NCI-H1694 (cell line): ENCODE measurements around the gene CTPS2.
"Not testable (repeated sequence)": the region's sequence is repeated elsewhere in the genome, so short reads cannot be mapped to it uniquely, and the experiment has no call there.

ENCODE experiments used
- DNase-seq: peaks from one replicate; lab custom pipeline; 2025; lab: John Stamatoyannopoulos, UW

The CTPS2 gene

DNA sequence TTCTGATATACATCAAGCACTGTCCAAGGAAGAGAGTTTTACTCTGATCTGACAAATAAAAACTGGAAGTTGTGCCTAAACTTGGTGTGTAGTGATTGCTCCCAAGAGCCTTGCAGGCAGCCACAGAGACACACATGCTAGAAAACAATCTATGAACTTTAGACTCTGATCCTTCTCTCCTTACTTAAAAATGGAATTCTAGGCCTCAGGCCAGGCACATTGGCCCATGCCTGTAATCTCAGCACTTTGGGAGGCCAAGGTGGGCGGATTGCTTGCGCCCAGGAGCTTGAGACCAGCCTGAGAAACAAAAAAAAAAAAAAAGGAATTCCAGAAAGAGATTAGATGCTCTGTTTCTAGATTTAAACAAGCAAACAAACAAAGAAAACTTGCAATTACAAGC, 108.1 kb downstream of the CTPS2 start:
- no peak for DNase-seq

DNA sequence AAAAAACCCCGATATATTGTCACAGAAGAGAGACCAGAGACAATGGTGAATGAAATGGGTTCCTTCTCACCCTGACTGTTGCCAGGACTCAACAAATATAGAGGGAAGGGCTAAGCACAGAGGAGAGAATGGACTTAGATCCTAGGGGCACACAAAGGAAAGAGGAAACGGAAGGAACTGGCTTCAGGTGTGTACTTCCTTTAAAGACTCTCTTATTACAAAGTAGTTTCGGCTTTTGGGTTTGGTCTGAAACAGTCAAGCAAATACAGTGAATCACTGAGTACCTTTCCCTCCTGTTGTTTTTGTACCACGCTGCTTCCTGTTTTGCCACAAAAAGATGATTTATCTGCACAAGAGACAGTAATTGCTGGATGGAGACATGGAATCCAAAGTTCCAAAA, 108.6 kb downstream of the CTPS2 start:
- DNase-seq, result no peak

DNA sequence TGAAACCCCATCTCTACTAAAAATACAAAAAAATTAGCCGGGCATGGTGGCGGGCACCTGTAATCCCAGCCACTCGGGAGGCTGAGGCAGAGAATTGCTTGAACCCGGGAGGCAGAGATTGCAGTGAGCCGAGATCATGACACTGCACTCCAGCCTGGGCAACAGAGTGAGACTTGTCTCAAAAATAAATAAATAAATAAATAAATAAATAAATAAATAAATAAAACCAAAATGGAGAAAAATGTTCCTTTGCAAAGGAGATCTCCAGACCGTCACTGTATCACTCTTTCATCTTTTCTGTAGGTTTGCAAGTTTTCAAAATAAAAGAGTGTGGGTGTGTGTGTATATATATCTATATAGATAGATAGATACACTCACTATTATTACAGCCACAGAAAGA, 109.2 kb downstream of the CTPS2 start:
- DNase-seq, result not testable (repeated sequence)

DNA sequence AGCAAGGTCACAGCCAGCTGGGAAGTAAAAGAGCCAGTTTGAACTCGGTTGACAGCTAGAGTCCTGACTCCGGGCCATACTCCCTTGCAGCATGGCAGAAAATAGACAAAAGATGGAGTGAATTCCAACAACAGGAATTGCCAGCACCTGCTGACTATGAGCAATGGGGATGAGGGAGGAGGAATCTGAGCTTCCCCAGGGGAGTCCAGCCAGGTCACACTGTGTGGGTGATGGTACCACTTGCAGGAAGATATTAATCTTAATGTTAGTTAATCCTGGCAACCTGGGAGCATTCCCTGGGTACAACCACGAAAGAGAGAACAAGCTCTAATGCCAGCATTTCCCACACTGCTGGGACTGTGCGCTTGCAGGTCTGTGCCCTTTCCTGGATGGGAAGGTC, 110.6 kb downstream of the CTPS2 start:
- DNase-seq, result no peak

DNA sequence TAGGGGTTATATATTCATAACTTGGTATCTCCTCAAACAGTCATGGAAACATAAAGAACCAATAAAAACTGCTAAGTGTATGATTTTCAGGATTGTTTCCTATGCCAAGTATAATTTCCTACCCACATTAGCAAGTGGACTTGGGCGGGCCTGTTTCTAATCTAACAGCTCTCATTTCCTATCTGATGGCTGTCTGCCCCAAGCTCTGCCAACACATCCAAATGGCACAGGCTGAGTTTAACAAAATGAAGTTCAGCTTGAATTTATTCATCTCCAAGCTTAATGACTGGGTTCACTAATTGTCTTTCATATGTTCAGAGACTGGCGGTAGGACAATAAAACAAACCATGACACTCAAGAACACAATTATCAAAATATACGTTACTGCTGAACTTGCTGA, 118.0 kb downstream of the CTPS2 start:
- no peak for DNase-seq

DNA sequence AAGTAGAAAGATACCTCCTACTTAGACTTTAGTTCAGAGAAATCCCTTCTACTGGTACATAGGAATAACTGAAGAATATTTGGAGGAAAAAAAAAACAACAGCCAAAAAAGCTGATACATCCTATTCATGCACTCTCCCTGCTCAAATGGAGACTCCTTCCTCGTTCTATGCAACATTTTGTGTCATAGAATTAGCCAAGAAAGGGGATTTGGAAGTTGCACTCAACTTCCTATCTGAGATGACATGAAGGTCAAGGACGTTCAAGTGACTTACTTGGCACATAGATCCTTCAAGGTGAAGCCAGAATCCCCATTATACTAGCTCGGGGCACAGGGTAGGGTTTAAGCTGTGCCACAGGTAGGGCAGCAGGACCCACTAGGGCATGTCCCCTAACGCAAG, 118.7 kb downstream of the CTPS2 start:
- DNase-seq, result no peak

DNA sequence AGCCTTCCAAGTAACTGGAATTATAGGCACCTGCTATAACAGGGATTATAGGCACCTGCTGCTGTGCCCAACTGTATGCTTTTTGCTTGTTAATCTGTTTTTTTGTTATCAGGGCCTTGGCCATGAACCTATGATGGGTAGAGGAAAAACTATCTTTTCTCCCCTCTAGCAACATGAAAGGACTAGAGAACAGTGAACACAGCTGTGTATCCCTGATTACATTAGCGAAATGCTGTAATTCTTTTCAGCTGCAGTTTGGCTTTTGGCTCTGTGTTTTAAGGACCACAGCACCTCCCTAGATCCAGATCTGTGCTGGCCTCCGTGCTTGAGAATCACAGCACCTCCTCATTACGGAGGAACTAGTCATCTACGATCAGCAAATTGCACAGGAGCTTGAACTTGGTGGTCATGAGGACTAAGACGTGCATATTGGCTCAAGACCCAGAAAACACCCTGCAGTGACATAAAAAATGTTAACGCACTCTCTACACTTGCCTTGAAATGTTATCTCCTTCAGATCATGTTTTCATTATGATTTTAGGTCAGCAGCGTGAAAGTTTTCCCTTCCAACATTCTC, 120.2 kb downstream of the CTPS2 start:
- DNase-seq, result no peak

DNA sequence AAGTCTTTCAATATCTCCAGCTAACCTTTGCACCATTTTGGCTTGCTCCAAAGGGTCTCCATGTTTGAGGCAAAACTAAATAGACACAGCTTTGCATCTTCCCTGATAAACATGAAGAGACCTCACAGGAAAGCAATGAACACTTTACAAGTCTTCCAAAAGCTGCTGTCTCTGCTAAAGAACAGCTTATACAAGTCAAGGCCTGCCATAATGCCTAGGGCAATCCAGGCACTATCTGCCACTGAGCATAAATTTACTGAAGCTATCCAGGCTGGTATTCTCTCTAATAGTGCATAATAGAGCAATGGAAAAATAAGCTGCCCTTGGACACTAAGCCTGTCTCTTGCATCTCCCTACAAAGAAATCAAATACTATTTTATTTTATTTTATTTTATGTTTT, 122.6 kb downstream of the CTPS2 start:
- no peak for DNase-seq

DNA sequence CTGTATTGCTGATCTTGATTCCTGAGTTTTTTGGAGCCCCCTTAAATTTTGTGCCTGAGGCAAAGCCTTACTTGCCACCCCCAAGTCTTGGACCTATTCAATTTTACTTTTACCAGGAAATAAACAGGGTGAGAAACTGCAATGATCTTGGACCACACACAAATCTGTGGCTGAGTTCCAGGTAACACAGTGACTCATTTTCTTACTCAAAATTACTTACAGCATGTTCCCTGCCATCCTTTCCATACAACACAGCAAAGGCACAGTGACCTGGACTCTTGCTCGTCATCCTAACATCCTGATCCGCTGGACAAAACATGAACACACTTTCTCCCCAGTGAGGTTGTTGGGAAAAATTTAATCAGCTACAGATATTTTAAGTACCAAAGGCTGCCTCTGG, 123.3 kb downstream of the CTPS2 start:
- no peak for DNase-seq

DNA sequence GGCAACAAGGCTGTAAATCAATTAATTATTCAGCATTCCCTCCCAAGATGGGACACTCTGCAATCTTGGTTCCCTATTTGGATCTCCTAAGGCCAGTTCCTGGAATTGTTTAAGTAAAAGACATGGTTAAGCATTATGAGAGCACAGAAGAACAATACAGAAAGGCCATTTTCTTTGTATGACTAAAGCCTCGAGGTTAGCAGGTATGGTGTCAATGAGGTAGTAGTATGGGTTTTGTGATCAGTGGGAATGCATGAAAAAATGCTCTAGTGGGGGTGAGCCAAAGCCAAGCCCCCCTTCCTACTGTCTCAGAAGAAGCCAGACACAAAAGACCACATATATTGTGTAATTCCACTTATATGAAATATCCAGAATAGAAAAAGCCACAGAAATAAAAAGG, 124.2 kb downstream of the CTPS2 start:
- DNase-seq, result no peak

DNA sequence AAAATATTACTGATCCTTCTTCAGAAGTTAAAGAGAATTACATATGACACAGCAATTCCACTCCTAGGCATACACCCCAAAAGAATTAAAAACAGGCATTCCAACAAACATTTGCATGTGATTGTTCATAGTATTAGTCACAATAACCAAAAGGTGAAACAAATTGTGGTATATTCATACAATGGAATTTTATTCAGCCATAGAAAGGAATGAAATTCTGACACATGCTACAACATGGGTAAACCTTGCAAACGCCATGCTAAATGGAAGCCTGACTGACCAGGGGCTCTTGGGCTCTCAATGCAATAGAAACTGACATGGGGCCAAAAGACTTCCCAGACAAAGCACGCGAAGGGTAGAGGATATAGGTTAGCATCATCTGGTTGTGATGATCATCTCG, 124.6 kb downstream of the CTPS2 start:
- DNase-seq, result no peak

DNA sequence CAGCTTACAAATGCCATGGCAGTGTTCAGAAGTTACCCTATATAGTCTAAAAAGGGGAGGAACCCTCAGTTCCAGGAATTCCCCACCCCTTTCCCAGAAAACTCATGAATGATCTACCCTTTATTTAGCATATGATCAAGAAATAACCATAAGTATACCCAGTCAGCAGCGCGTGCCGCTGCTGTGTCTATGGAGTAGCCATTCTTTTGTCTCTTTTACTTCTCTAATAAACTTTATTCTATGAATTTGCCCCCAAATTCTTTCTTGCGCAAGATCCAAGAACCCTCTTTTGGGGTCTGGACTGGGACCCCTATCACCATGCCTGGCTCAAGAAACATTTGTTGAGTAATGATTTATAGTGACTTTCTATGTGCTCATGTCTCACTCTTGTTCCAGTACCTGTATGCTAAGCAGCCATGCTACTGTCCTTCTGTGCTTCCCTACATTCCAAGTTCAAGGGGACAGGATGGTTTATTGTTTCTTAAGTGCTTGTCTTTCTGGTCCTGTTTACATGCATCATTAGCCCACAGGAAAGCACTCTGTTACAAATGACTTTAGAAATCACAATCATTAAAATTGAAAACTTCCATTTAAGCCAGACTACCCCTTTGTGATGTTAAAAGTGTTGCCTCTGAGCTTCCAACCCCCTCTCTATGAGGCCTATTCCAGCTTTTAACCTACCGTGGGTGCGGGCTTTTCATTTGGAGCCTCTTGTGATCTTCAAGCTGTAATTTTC, 125.9 kb downstream of the CTPS2 start:
- no peak for DNase-seq

DNA sequence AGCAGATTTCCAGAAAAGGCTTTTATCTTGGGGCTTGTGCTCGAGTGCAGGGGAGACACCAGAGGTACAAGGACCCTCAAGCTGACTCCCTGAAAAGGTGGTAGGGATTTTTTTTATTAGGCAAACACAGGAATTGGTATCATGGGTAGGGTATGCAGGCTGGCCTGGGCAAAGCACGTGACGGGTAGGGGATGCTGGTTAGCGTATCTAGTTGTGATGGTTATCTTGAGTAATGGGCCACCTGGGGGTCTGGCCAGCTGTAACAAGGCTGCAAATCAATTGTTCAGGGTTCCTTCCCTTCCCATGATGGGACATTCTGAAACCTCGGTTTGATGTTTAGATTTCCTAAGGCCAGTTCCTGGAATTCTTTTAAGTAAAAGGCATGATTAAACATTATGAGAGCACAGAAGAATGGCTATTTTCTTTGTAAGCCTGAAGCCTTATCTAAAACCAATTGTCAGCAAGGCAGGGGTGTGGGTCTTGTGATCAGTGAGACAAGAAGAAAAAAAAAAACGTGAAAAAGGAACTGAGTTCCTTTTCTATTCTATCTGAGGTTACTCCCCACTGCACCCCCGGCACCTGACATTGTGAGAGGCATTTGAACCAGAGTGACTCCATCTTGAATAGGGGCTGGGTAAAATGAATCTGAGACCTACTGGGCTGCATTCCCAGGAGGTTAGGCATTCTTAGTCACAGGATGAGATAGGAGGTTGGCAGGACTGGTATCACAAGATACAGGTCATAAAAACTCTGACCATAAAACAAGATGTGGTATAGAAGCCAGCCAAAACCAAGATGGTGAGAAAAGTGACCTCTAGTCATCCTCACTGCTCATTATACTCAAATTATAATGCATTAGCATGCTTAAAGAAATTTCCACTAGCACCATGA, 126.7 kb downstream of the CTPS2 start:
- DNase-seq, result no peak

DNA sequence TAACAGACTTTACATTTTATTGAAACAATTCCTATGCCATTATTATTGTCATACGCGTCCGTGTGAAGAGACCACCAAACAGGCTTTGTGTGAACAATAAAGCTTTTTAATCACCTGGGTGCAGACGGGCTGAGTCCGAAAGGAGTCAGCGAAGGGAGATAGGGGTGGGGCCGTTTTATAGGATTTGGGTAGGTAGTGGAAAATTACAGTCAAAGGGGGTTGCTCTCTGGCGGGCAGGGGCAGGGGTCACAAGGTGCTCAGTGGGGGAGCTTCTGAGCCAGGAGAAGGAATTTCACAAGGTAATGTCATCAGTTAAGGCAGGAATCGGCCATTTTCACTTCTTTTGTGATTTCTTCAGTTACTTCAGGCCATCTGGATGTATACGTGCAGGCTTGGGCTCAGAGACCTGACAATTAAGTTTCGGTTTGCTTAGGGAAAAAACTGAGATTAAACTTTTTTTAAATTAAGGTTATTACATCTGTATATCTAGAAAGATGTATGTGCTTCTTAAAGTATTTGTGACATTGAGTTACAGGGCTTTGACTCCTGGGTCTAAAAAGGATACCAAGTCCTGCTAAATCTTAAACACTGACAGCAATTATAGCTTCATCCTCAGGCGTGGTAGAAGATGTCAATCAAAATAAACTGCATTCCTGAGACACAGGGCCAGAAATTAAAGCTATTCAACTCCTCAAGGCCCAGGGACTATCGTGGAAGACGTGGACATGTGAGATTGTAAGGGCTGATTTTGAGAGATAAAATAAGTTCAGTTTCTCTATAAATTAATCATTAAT, 132.3 kb downstream of the CTPS2 start:
- not testable (repeated sequence) for DNase-seq

DNA sequence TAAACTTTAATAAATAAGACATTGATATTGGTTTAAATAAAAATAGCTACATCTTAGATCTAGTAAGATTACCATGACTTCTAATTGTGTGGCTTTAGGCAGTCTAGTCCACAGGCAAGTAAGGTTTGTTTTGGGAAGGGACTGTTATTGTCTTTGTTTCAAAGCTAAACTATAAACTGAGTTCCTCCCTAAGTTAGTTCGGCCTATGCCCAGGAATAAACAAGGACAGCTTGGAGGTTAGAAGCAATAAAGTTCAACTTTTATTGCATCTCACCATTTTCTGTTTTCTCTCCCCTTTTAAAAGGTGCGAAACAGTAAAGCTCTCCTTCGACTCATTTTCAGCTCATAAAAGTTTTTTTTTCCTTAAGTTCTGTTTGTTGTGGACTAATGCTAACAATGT, 133.0 kb downstream of the CTPS2 start:
- DNase-seq, result no peak

DNA sequence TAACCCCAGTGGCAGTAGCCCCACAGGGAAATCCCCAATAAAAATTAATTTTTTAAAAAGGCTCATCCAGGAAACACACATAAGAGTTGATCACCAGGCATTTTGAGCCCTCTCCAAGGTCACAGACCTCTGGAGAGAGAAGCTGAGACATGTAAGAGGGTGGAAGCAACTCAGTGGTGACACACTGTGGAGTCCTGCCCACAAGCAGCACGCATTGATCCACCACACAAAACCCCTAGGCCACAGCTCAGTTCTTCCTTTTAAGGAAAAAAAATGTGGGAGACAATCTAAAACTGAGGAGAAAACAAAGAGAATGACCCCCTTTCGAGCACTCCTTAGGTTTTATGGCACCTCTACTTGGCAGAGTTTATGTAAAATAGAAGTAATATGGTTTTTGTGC, 134.3 kb downstream of the CTPS2 start:
- DNase-seq, result no peak

DNA sequence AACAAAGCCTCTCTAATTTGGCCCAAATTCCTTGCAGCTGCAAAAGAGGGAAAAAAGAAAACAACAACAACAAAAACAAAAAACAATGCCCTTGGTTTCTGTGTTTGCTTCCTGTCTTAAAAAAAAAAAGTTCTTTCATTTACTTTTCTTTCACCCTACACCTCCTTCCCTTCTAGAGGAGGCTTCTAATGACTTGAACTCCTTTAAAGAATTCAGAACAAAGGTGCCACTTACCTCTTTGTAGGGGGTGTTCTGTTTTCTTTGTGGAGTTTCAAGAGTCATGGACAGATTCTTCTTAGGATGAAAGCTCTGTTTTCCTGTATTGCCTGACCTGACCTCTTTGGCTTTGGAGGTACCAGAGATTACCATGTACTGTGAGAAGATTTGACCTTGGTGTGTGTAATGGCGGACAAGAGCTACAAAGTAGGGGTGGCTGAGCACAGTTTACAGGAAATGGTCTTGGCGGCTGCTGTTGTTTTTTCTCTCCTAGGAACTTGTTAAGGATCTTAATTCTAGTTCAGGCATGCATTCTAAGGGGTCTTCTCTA, 134.9 kb downstream of the CTPS2 start:
- no peak for DNase-seq

DNA sequence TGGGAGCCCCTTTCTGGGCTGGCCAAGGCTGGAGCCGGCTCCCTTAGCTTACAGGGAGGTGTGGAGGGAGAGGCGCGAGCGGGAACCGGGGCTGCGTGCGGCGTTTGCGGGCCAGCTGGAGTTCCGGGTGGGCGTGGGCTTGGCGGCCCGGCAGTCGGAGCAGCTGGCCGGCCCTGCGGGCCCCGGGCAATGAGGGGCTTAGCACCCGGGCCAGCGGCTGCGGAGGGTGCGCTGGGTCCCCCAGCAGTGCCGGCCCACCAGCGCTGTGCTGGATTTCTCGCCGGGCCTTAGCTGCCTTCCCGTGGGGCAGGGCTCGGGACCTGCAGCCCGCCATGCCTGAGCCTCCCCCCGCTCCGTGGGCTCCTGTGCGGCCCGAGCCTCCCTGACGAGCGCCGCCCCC, 137.1 kb downstream of the CTPS2 start:
- DNase-seq, result not testable (repeated sequence)

DNA sequence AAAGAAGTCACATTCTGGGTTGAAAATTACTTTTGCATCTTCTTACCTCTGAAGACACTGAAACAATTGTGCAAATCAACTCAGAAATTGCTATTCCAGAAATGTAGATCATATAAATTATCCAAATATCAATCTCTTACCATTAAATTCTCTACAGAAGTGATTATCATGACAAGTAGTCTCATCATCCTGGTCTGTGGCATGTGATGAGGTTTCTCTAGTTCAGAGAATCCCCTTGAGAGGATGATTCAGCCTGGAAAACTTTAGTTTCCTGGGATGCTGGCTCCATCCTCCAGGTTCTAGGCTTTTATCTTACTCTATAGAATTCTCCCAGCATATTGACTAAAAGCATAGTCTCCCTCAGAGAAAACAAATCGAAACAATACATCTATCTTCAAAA, 138.7 kb downstream of the CTPS2 start:
- no peak for DNase-seq

DNA sequence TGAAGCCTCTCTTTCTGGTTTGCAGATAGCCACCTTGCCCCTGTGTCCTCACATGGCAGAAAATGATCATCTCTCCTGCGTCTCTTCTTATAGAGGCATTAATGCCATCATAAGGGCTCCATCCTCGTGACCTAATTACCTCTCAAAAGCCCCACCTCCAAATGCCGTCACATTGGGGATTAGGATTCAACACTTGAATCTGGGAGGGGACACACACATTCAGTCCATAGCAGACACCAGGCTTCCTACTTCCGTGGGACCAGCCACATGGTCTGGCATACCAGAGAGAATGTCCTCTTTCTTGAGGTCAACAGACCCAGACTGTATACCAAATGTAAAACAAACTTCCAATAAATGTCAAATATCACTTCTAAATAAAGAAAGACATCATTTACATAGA, 144.8 kb downstream of the CTPS2 start:
- no peak for DNase-seq

DNA sequence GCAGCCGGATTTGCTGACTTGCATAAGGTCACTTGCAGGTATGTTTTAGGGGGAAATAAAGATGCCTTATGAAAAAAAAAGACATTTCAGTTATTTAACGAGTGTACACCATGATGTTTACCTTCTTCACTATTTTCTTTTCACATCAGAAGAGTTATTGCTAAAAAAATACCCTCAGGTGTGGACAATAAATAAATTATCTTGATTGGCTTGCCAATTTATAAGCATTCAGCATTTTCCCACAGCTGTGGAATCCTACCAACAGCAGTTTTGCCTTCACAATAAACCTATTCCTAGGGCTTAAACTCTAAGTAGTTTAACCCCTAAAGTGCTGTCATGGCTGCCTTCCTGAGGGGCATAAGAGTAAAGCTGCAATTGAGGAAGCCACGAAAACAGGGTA, 145.9 kb downstream of the CTPS2 start:
- DNase-seq, result no peak

DNA sequence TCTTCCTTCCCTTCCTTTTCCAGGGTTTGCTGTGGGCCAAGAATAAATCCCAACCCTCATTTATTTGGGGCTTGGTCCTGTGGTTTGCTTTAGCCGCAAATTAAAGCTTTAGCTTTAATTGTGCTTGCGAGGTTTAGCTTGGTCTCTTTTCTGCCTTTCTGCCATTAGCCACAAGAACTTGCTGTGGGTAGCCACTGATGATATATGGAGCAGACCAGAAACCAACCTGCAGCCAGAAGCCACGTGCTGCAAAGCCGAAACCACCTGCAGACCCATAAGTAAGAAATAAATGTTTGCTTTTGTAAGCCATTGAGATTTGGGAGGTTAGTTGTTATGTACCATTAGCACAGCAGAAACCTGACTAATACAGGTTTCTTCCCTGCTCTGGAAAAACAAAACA, 152.3 kb downstream of the CTPS2 start:
- DNase-seq, result no peak
